HCT116 (cell line): ENCODE measurements around the gene PTPMT1.

ENCODE experiments used
- CBX3 ChIP-seq: IDR thresholded peaks from 2 replicates; pipeline ENCODE4 v1.6.1; 2012; ENCODE audit warnings: low read depth
- EGR1 ChIP-seq: IDR thresholded peaks from 2 replicates; pipeline ENCODE4 v1.6.1; 2012; ENCODE audit warnings: low read depth
- EZH2 ChIP-seq: fragments of 200-600 bp; sonication (generic); IDR thresholded peaks from 2 replicates; pipeline ENCODE4 v1.6.1; 2017; ENCODE audit warnings: antibody characterized with exemption, mixed run types
- EZH2phosphoT487 ChIP-seq: fragments of 200-600 bp; IDR thresholded peaks from 2 replicates; pipeline ENCODE4 v1.6.1; 2018; ENCODE audit warnings: antibody characterized with exemption, borderline replicate concordance
- JUND ChIP-seq: IDR thresholded peaks from 2 replicates; pipeline ENCODE4 v1.6.1; 2012
- POLR2AphosphoS5 ChIP-seq: IDR thresholded peaks from 2 replicates; pipeline ENCODE4 v1.6.1; 2011; ENCODE audit warnings: mild to moderate bottlenecking, low read depth, low read length, moderate library complexity
- SRF ChIP-seq: IDR thresholded peaks from 2 replicates; pipeline ENCODE4 v1.6.1; 2012; ENCODE audit warnings: low read depth
- YY1 ChIP-seq: IDR thresholded peaks from 2 replicates; pipeline ENCODE4 v1.6.1; 2011; ENCODE audit warnings: low read length, low read depth, moderate library complexity, mild to moderate bottlenecking; ENCODE audit not compliant: insufficient replicate concordance; ENCODE audit errors: extremely low read depth
- ZNF274 ChIP-seq: fragments of 200-500 bp; sonication (Bioruptor generic); IDR thresholded peaks from 2 replicates; pipeline ENCODE4 v1.6.1; 2014; ENCODE audit warnings: mild to moderate bottlenecking, low read depth, low read length, inconsistent platforms
- TF ChIP-seq, protein P1 (sequence below), 3 experiments: fragments of 200-600 bp in 1 of 3; sonication (generic) in 1 of 3; IDR thresholded peaks in 2 of 3; conservative IDR thresholded peaks in 1 of 3; 2 replicates each; pipeline ENCODE4 v1.5.1; 2012 to 2017; ENCODE audit warnings: low read depth in 2 of 3, low read length in 2 of 3, antibody characterized with exemption in 1 of 3, borderline replicate concordance in 1 of 3, control low read depth in 1 of 3, mild to moderate bottlenecking in 1 of 3, mixed read lengths in 1 of 3, mixed run types in 1 of 3, moderate library complexity in 1 of 3; ENCODE audit not compliant: insufficient read depth in 1 of 3
- TF ChIP-seq, protein P2 (sequence below): IDR thresholded peaks from 2 replicates; pipeline ENCODE4 v1.6.1; 2011; ENCODE audit warnings: mild to moderate bottlenecking, low read length, moderate library complexity; ENCODE audit not compliant: insufficient replicate concordance; ENCODE audit errors: extremely low read depth
- TF ChIP-seq, protein P3 (sequence below): IDR thresholded peaks from 2 replicates; pipeline ENCODE4 v1.6.1; 2012
- TF ChIP-seq, protein P4 (sequence below): IDR thresholded peaks from 2 replicates; pipeline ENCODE4 v1.6.1; 2012; ENCODE audit warnings: low read depth

DNA sequence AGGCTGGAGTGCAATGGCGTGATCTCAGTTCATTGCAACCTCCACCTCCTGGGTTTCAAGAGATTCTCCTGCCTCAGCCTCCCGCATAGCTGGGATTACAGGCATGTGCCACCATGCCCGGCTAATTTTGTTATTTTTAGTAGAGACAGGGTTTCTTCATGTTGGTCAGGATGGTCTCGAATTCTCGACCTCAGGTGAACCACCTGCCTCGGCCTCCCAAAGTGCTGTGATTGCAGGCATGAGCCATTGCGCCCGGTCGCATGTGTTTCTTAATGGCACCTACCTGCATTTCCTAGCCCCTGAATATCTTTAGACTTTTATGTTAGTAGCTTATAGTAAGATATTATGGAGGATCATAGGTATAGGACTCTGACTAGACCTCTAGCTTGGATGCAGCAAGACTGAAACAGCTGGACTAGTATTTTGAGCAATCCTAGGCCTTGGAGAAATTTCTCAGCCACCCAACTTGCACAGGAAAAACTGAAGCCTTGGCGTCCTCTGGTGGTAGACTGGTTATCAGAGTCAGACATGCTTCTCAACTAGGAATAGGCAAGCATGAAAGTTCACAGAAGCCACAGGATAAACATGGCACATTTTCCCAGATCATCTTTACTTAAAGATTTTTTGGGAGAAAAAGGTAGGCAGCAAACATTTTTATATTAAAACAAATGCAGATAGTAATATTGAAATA is 51.5 kb downstream of the PTPMT1 start:
- TF ChIP-seq POLR2AphosphoS5 (no peak), EZH2 (no peak), ZNF274 (no peak), JUND (no peak), SRF (no peak), EZH2phosphoT487 (no peak), YY1 (no peak), CBX3 (no peak), EGR1 (no peak)
- TF ChIP-seq, protein P1, sequence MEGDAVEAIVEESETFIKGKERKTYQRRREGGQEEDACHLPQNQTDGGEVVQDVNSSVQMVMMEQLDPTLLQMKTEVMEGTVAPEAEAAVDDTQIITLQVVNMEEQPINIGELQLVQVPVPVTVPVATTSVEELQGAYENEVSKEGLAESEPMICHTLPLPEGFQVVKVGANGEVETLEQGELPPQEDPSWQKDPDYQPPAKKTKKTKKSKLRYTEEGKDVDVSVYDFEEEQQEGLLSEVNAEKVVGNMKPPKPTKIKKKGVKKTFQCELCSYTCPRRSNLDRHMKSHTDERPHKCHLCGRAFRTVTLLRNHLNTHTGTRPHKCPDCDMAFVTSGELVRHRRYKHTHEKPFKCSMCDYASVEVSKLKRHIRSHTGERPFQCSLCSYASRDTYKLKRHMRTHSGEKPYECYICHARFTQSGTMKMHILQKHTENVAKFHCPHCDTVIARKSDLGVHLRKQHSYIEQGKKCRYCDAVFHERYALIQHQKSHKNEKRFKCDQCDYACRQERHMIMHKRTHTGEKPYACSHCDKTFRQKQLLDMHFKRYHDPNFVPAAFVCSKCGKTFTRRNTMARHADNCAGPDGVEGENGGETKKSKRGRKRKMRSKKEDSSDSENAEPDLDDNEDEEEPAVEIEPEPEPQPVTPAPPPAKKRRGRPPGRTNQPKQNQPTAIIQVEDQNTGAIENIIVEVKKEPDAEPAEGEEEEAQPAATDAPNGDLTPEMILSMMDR (IDR thresholded peaks at IDR 0.05 in 2 of 3, conservative IDR thresholded peaks at IDR 0.05 in 1 of 3; ENCODE audit: borderline replicate concordance in 1 of 3, insufficient read depth in 1 of 3, low read depth in 2 of 3, low read length in 2 of 3): peak; percentile 61 to 69 (median 69); a peak in 5 of 6 replicates
- TF ChIP-seq, protein P2, sequence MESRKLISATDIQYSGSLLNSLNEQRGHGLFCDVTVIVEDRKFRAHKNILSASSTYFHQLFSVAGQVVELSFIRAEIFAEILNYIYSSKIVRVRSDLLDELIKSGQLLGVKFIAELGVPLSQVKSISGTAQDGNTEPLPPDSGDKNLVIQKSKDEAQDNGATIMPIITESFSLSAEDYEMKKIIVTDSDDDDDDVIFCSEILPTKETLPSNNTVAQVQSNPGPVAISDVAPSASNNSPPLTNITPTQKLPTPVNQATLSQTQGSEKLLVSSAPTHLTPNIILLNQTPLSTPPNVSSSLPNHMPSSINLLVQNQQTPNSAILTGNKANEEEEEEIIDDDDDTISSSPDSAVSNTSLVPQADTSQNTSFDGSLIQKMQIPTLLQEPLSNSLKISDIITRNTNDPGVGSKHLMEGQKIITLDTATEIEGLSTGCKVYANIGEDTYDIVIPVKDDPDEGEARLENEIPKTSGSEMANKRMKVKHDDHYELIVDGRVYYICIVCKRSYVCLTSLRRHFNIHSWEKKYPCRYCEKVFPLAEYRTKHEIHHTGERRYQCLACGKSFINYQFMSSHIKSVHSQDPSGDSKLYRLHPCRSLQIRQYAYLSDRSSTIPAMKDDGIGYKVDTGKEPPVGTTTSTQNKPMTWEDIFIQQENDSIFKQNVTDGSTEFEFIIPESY: no peak
- TF ChIP-seq, protein P3, sequence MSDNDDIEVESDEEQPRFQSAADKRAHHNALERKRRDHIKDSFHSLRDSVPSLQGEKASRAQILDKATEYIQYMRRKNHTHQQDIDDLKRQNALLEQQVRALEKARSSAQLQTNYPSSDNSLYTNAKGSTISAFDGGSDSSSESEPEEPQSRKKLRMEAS: no peak
- TF ChIP-seq, protein P4, sequence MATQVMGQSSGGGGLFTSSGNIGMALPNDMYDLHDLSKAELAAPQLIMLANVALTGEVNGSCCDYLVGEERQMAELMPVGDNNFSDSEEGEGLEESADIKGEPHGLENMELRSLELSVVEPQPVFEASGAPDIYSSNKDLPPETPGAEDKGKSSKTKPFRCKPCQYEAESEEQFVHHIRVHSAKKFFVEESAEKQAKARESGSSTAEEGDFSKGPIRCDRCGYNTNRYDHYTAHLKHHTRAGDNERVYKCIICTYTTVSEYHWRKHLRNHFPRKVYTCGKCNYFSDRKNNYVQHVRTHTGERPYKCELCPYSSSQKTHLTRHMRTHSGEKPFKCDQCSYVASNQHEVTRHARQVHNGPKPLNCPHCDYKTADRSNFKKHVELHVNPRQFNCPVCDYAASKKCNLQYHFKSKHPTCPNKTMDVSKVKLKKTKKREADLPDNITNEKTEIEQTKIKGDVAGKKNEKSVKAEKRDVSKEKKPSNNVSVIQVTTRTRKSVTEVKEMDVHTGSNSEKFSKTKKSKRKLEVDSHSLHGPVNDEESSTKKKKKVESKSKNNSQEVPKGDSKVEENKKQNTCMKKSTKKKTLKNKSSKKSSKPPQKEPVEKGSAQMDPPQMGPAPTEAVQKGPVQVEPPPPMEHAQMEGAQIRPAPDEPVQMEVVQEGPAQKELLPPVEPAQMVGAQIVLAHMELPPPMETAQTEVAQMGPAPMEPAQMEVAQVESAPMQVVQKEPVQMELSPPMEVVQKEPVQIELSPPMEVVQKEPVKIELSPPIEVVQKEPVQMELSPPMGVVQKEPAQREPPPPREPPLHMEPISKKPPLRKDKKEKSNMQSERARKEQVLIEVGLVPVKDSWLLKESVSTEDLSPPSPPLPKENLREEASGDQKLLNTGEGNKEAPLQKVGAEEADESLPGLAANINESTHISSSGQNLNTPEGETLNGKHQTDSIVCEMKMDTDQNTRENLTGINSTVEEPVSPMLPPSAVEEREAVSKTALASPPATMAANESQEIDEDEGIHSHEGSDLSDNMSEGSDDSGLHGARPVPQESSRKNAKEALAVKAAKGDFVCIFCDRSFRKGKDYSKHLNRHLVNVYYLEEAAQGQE: no peak
